HepG2 (cell line): Measurements from ENCODE around the gene GHRHR. TPM values are rescaled to one million over a fixed set of nuclear protein-coding genes. Genes with fewer than 3 reads are reported as not detected.

ENCODE experiments used
- ATAC-seq: fragments of 200-7000 bp; cut with Tn5 transposase; 3 replicates; pipeline ENCODE4 v1.9.1; 2020; ENCODE audit warnings: mild to moderate bottlenecking, moderate library complexity
- BruUV-seq: library from RNA; stranded (reverse); fragments of 400-500 nt; replicated peaks from 2 replicates; lab custom pipeline; 2021; lab: Mats Ljungman, UMichigan
- CTCF ChIA-PET: fragments of 300-600 bp; formaldehyde crosslinking; extraction: SDS; loops from one replicate; lab custom pipeline; 2021; ENCODE audit warnings: low total read pairs, inconsistent platforms, low intra/inter-chr PET ratio; lab: Yijun Ruan, JAX
- POLR2A ChIA-PET: fragments of 350-600 bp; sonication (Branson Sonifier 250); formaldehyde crosslinking; loops from one replicate; lab custom pipeline; 2020; ENCODE audit warnings: antibody characterized with exemption, inconsistent platforms; lab: Yijun Ruan, JAX
- DNase-seq: peaks from one replicate; pipeline ENCODE4 v3.0.0-alpha.2; 2015; ENCODE audit warnings: low spot score
- FAIRE-seq: peaks from 3 replicates; lab custom pipeline; 2011; peaks lifted over from hg19 to GRCh38; lab: Jason Lieb, UNC
- H2AFZ ChIP-seq: one replicate; pipeline ENCODE4 v1.6.1; 2011; ENCODE audit warnings: low read length, inconsistent platforms
- H3K27ac ChIP-seq: fragments of 300-600 bp; 3 replicates; pipeline ENCODE4 v1.8.0; 2011; ENCODE audit warnings: mixed run types, mild to moderate bottlenecking, mixed read lengths, low read length, inconsistent platforms; ENCODE audit not compliant: insufficient read depth; ENCODE audit errors: extremely low read length
- H3K27me3 ChIP-seq, 2 experiments: fragments of 200-600 bp in 1 of 2; 2 replicates in 1 of 2; 3 replicates in 1 of 2; pipeline versions ENCODE4 v1.6.0 to v1.8.0; 2011; ENCODE audit warnings: low read length in 2 of 2, mild to moderate bottlenecking in 2 of 2, moderate library complexity in 2 of 2, inconsistent platforms in 1 of 2; ENCODE audit not compliant: insufficient read depth in 2 of 2, control insufficient read depth in 1 of 2
- H3K36me3 ChIP-seq, 2 experiments: fragments of 200-600 bp in 1 of 2; replicated peaks in 1 of 2; 2 replicates in 1 of 2; 3 replicates in 1 of 2; pipeline versions ENCODE4 v1.5.1 to v1.8.0; 2011; ENCODE audit warnings: low read length in 2 of 2, inconsistent platforms in 1 of 2; ENCODE audit not compliant: insufficient read depth in 2 of 2, control insufficient read depth in 1 of 2
- H3K4me1 ChIP-seq: 2 replicates; pipeline ENCODE4 v1.5.1; 2012; ENCODE audit warnings: low read length, inconsistent platforms; ENCODE audit not compliant: insufficient read depth
- H3K4me2 ChIP-seq: 2 replicates; pipeline ENCODE4 v1.6.0; 2011; ENCODE audit warnings: low read depth, low read length, inconsistent platforms
- H3K4me3 ChIP-seq, 3 experiments: fragments of 200-600 bp in 1 of 3; sonication (generic), shearing (Covaris generic) in 1 of 3; replicated peaks in 1 of 3; 2 replicates each; pipeline ENCODE4 v1.5.1; 2011 to 2016; ENCODE audit warnings: low read length in 3 of 3, inconsistent platforms in 2 of 3, low read depth in 2 of 3, mild to moderate bottlenecking in 2 of 3, control low read depth in 1 of 3, mixed read lengths in 1 of 3; ENCODE audit not compliant: insufficient read depth in 1 of 3
- H3K79me2 ChIP-seq: one replicate; pipeline ENCODE4 v1.6.1; 2011; ENCODE audit warnings: low read length, inconsistent platforms; ENCODE audit not compliant: insufficient read depth
- H3K9ac ChIP-seq: 2 replicates; pipeline ENCODE4 v1.6.0; 2011; ENCODE audit warnings: mild to moderate bottlenecking, low read depth, low read length, inconsistent platforms; ENCODE audit not compliant: insufficient read depth
- H3K9me3 ChIP-seq: 2 replicates; pipeline ENCODE4 v1.5.1; 2012; ENCODE audit warnings: mild to moderate bottlenecking, low read length
- H4K20me1 ChIP-seq: 2 replicates; pipeline ENCODE4 v1.6.0; 2011; ENCODE audit warnings: inconsistent platforms, mild to moderate bottlenecking, low read length, moderate library complexity; ENCODE audit not compliant: insufficient read depth
- CBFB ChIP-seq: sonication (generic); formaldehyde crosslinking; IDR thresholded peaks from 2 replicates; pipeline ENCODE4 v1.4.0; 2020; ENCODE audit warnings: missing genetic modification reagents
- DMAP1 ChIP-seq: IDR thresholded peaks from 2 replicates; pipeline ENCODE4 v1.6.1; 2016
- E2F2 ChIP-seq: sonication (generic); formaldehyde crosslinking; IDR thresholded peaks from 2 replicates; pipeline ENCODE4 v1.4.0; 2020; ENCODE audit warnings: missing genetic modification reagents, borderline replicate concordance
- EEA1 ChIP-seq: sonication (generic); formaldehyde crosslinking; IDR thresholded peaks from 2 replicates; pipeline ENCODE4 v1.5.1; 2020; ENCODE audit warnings: mild to moderate bottlenecking, missing genetic modification reagents, borderline replicate concordance
- GATAD2A ChIP-seq: IDR thresholded peaks from 2 replicates; pipeline ENCODE4 v1.6.1; 2016
- HDAC1 ChIP-seq: sonication (generic); formaldehyde crosslinking; IDR thresholded peaks from 2 replicates; pipeline ENCODE4 v1.5.1; 2020; ENCODE audit warnings: mild to moderate bottlenecking, missing genetic modification reagents
- KDM6A ChIP-seq: IDR thresholded peaks from 2 replicates; pipeline ENCODE4 v1.6.1; 2016; ENCODE audit warnings: low read depth
- MXI1 ChIP-seq: IDR thresholded peaks from 3 replicates; pipeline ENCODE4 v1.6.1; 2012; ENCODE audit warnings: low read depth, low read length, inconsistent platforms, borderline replicate concordance
- POLR2G ChIP-seq: fragments of 200-400 bp; formaldehyde crosslinking; IDR thresholded peaks from 2 replicates; pipeline ENCODE4 v1.6.1; 2018; ENCODE audit warnings: mild to moderate bottlenecking, low read depth, low read length, moderate library complexity
- RBM22 ChIP-seq: fragments of 200-400 bp; formaldehyde crosslinking; optimal IDR thresholded peaks from 2 replicates; pipeline ENCODE3; 2017; ENCODE audit warnings: mild to moderate bottlenecking, low read length, moderate library complexity
- REPIN1 ChIP-seq: sonication (generic); formaldehyde crosslinking; IDR thresholded peaks from 2 replicates; pipeline ENCODE4 v1.8.0; 2022; ENCODE audit warnings: missing genetic modification reagents, low read depth, mild to moderate bottlenecking, borderline replicate concordance
- SAFB2 ChIP-seq: sonication (generic); formaldehyde crosslinking; IDR thresholded peaks from 2 replicates; pipeline ENCODE4 v1.5.1; 2020; ENCODE audit warnings: missing genetic modification reagents, low read depth, mild to moderate bottlenecking, borderline replicate concordance
- SMARCC2 ChIP-seq: fragments of 450-650 bp; IDR thresholded peaks from 2 replicates; pipeline ENCODE4 v1.6.1; 2017; ENCODE audit warnings: antibody characterized with exemption, mild to moderate bottlenecking
- SNAPC5 ChIP-seq: sonication (generic); formaldehyde crosslinking; IDR thresholded peaks from 2 replicates; pipeline ENCODE4 v1.8.1; 2023; ENCODE audit warnings: mild to moderate bottlenecking, missing genetic modification reagents, borderline replicate concordance
- STAT5B ChIP-seq: sonication (generic); formaldehyde crosslinking; IDR thresholded peaks from 2 replicates; pipeline ENCODE4 v1.4.0; 2020; ENCODE audit warnings: missing genetic modification reagents
- SYNCRIP ChIP-seq: fragments of 200-400 bp; formaldehyde crosslinking; IDR thresholded peaks from 2 replicates; pipeline ENCODE4 v1.6.1; 2018; ENCODE audit warnings: mild to moderate bottlenecking, low read depth, low read length; ENCODE audit not compliant: insufficient read depth
- THAP11 ChIP-seq: IDR thresholded peaks from 2 replicates; pipeline ENCODE4 v1.6.1; 2016; ENCODE audit warnings: missing biosample characterization, missing genetic modification reagents
- TMF1 ChIP-seq: sonication (generic); formaldehyde crosslinking; IDR thresholded peaks from 2 replicates; pipeline ENCODE4 v1.8.1; 2022; ENCODE audit warnings: low read depth, missing genetic modification reagents
- ZFP82 ChIP-seq: sonication (generic); formaldehyde crosslinking; IDR thresholded peaks from 2 replicates; pipeline ENCODE4 v1.5.1; 2020; ENCODE audit warnings: mild to moderate bottlenecking, missing genetic modification reagents, borderline replicate concordance
- ZNF263 ChIP-seq: sonication (generic); formaldehyde crosslinking; IDR thresholded peaks from 2 replicates; pipeline ENCODE4 v1.4.0; 2020; ENCODE audit warnings: missing genetic modification reagents
- ZNF382 ChIP-seq: sonication (generic); formaldehyde crosslinking; IDR thresholded peaks from 2 replicates; pipeline ENCODE4 v1.5.0; 2020; ENCODE audit warnings: missing genetic modification reagents, mild to moderate bottlenecking, borderline replicate concordance
- ZNF383 ChIP-seq: sonication (generic); formaldehyde crosslinking; IDR thresholded peaks from 2 replicates; pipeline ENCODE4 v1.4.0; 2020; ENCODE audit warnings: missing genetic modification reagents, mild to moderate bottlenecking, borderline replicate concordance
- ZNF589 ChIP-seq: sonication (generic); formaldehyde crosslinking; conservative IDR thresholded peaks from 2 replicates; pipeline ENCODE4 v1.8.0; 2022; ENCODE audit warnings: mild to moderate bottlenecking, moderate library complexity, missing genetic modification reagents
- whole genome bisulfite sequencing: methylation state at CpG from one replicate; pipeline ENCODE4 v1.1.6; 2017; ENCODE audit warnings: low lambda C conversion rate; 5-methylcytosine and 5-hydroxymethylcytosine counted together
- in situ Hi-C: cut with HindIII; loops from 2 replicates; pipeline ENCODE4 v1.10.0; 2017; ENCODE audit warnings: low pct_unique_long_range_greater_than_20kb; ENCODE audit not compliant: extremely low pct_ligation_motif_present
- intact Hi-C: fragments of 100-400 bp; cut with micrococcal nuclease; formaldehyde crosslinking; loops from one replicate; pipeline ENCODE4 v1.10.0; 2022; ENCODE audit not compliant: unreplicated experiment
- polyA plus RNA-seq, 8 experiments: library from polyadenylated mRNA; depleted of rRNA in 3 of 8; stranded (reverse) in 7 of 8; unstranded in 1 of 8; fragments of >200 nt; fragmentation: Illumina TruSeq in 4 of 8; extraction: Trizol in 4 of 8; gene quantifications; 2 replicates each; pipeline versions ENCODE4 v1.2.1 to v1.2.3, GENCODE V29; 2011 to 2016; ENCODE audit warnings: low read depth in 4 of 8, missing spikeins in 1 of 8, mixed read lengths in 1 of 8; ENCODE audit not compliant: insufficient read depth in 1 of 8
- total RNA-seq, 5 experiments: library from RNA; depleted of rRNA; stranded (reverse); fragments of >200 nt; fragmentation: Illumina TruSeq; extraction: Trizol; gene quantifications; 2 replicates each; pipeline ENCODE4 v1.2.3, GENCODE V29; 2016; ENCODE audit warnings: low read depth in 1 of 5

Gene GHRHR
- total and polyA plus RNA-seq, 2 of the 13 experiments (the other 11 are each of a cell fraction or from before 2014, with no cell fraction given), result not detected

DNA sequence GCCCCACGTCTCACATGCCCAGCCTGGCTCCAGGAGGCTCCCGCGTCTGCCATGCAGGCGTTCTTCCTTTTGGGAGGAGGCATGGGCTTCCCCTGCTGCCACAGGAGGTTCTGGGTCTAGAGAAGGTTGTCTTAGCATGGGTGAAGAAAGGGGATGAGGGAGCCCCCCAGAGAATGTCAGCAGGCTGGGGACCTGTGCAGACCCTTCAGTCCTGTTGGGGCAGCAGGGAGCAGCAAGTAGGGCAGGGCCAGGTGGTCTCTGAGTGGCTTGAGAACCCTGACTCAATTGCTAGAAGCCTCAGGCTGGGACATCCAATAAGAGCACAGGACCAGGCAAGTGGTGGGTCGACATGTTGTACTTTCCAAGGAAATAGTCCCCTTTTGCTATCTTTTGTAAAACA, 54.0 kb downstream of the GHRHR start:
- H3K9me3 ChIP-seq, result no peaks in the 10 kb centered on the region
- CTCF ChIA-PET, result no interaction called here
- TF ChIP-seq STAT5B (CRISPR knock-in tag) (no peak), ZNF383 (no peak), ZFP82 (CRISPR knock-in tag) (no peak), DMAP1 (no peak), CBFB (CRISPR knock-in tag) (no peak), SNAPC5 (no peak), ZNF589 (no peak), POLR2G (no peak)
- H3K27ac ChIP-seq, result no peak overlapping the region
- H2AFZ ChIP-seq, result no peak overlapping the region
- no peaks in the 10 kb centered on the region for H3K4me1 ChIP-seq
- peaks cover 0 to 2% of the 10 kb centered on the region in 2 experiments; a peak in 3 of 5 replicates for H3K27me3 ChIP-seq
- no TSS peak for BruUV-seq
- POLR2A ChIA-PET, result no interaction called here
- H4K20me1 ChIP-seq, result no peaks in the 10 kb centered on the region
- no peak for ATAC-seq
- H3K4me2 ChIP-seq, result no peak overlapping the region
- no peak overlapping the region for H3K9ac ChIP-seq
- H3K4me3 ChIP-seq, result no peak overlapping the region
- intact Hi-C loops (no loop called here), in situ Hi-C loops (no loop called here)
- WGBS, result 4% methylated on average over 5 of the region's 5 CpGs
- H3K79me2 ChIP-seq, result no peaks in the 10 kb centered on the region
- no peaks in the 10 kb centered on the region for H3K36me3 ChIP-seq
- no peak for DNase-seq
- FAIRE-seq, result no peak

DNA sequence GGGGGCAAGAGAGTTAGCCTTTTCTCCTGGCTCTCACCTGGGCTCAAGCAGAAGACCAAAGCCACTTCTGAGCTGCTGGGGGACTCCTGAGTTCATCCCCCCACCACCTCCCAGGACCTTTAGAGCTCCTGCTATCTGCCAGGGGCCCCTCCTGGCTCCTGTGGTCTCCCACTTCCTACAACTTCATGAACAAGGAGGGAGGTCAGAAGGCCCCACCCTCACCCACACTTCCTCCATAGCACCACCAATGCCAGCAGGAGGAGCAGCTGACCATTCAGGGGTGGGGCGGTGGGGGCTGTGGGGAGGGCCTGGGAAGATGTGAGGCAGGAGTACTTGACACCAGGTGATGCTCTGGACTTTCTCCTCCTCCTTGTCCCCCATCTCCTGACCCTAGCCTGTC, 55.8 kb downstream of the GHRHR start:
- intact Hi-C loops, result no loop called here
- no peak for ATAC-seq
- no peak for TF ChIP-seq HDAC1 (CRISPR knock-in tag)
- TF ChIP-seq RBM22, result no peak
- no peak for TF ChIP-seq ZNF382
- no peak for TF ChIP-seq SYNCRIP
- no peak for TF ChIP-seq SAFB2
- TF ChIP-seq E2F2 (CRISPR knock-in tag), result no peak
- no peak for TF ChIP-seq KDM6A (CRISPR knock-in tag)
- TF ChIP-seq THAP11, result no peak
- TF ChIP-seq TMF1 (CRISPR knock-in tag), result no peak
- TF ChIP-seq ZNF263 (CRISPR knock-in tag), result no peak
- TF ChIP-seq GATAD2A (CRISPR knock-in tag), result no peak
- no peak for TF ChIP-seq SMARCC2
- no peak for TF ChIP-seq EEA1 (CRISPR knock-in tag)
- TF ChIP-seq REPIN1 (CRISPR knock-in tag), result no peak
- TF ChIP-seq MXI1, result no peak

More for the DNA sequence above, 55.8 kb downstream of the GHRHR start:
- Histone ChIP-seq H3K9ac (no peak overlapping the region), H2AFZ (no peak overlapping the region), H3K4me1 (no peaks in the 10 kb centered on the region), H3K27me3 (peaks cover 0 to 2% of the 10 kb centered on the region in 2 experiments; a peak in 2 of 5 replicates), H3K36me3 (no peaks in the 10 kb centered on the region), H3K27ac (no peak overlapping the region), H3K79me2 (no peaks in the 10 kb centered on the region), H3K9me3 (no peaks in the 10 kb centered on the region), H3K4me3 (no peak overlapping the region), H3K4me2 (no peak overlapping the region), H4K20me1 (no peaks in the 10 kb centered on the region)
- FAIRE-seq (no peak), DNase-seq (no peak)
- no TSS peak for BruUV-seq
- 0% methylated on average over 1 of the region's 1 CpG for WGBS
- in situ Hi-C loops, result no loop called here
- CTCF ChIA-PET, result no interaction called here
- POLR2A ChIA-PET, result no interaction called here
